ENCODE results near the gene SLC36A1.

Gene SLC36A1

DNA sequence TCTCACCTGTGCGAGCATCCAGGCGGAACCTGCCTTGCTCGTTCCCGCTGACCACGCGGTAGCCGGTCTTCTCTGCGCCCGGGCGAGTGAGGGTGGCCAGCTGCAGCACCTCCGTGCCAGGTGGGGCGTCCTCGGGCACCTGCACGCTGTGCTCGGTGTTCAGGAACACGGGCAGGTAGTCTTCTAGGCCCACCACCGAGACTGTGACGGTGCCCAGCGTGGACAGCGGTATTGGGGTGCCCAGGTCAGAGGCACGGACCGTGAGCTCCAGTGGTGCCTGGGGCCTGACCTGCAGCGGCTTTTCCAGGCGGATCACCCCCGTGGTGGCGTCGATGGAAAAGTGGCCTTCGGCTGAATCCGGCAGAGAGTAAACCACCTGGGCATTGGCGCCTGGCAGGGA, 84.2 kb downstream of the SLC36A1 start:
- DNase-seq (ENCODE audit: low read depth in 1 of 2, low spot score in 1 of 2): no peak

DNA sequence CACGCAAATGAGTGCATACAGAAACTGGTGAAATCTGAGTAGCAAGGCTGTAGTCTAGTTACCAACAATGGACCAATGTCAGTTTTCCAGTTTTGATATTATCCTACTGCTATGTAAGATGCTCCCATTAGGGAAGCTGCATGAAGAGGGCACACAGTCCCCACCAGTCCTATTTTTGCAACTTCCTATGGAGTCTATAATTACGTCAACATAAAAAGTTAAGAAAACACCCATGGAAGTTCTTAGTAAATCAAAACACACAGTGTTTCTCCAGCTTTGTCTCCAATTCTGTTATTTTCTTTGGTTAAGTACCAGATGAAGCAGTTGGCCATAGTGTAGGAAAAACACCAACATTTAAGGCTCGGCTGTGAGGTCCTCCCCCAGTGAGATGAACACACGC, 85.0 kb downstream of the SLC36A1 start:
- DNase-seq (ENCODE audit: low read depth in 1 of 2, low spot score in 1 of 2): no peak

DNA sequence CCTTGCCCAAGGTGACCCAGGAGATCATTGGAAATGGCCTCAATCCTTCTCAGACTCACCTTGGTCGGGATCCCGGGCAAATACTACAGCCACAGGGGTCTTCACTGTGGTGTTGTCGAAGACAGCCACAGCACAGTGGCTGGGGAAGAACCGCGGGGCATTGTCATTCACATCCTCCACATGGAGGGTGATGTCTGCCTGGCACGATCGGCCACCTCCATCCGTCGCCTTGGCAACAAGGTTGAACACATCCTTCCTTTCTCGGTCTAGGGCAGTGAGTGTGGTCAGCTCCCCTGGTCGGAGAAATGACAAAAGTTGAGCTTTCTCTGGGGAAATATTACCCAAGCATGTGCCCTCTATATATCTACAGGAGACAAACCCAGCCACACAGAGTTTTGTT, 86.9 kb downstream of the SLC36A1 start:
- DNase-seq (ENCODE audit: low read depth in 1 of 2, low spot score in 1 of 2): no peak

DNA sequence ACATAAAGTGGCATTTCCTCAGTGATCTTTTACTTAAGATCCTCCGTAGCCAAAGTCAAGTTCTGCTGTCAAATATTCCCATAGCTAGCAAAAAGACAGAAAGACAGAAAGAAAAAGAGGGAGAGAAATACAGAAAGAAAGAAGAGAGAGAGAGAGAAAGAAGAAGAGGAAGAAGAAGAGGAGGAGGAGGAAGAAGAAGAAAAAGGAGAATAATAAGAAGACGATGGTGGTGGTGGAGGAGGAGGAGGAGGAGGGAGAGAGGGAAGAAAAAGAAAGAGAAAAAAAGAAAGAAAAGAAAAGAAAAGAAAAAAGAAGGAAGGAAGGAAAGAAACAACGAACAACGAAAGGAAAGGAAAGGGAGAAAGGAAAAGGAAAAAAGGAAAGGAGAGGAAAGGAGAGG, 89.6 kb downstream of the SLC36A1 start:
- no peak for DNase-seq (ENCODE audit: low read depth in 1 of 2, low spot score in 1 of 2)

DNA sequence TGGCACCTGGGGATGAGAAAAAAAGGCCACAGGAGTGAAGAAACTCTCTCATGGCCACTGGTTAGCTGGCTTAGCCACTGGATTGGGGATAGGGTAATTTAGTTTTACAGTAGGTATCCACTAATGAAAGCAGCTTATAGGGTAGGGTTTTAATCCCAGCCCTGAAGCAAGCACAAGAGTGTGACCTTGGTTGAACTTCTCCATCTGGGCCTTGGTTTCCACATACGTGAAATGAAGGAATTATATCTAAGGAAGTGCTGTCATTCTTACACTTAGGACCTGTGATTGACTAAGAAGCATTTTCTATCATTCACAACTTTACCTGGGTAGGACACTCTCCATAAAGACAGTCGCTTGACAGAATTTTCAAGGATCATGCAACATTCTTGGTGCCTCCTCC, 94.2 kb downstream of the SLC36A1 start:
- DNase-seq (ENCODE audit: low read depth in 1 of 2, low spot score in 1 of 2): no peak

Measured in stimulated activated CD4-positive, alpha-beta T cell treated with anti-CD3 and anti-CD28 coated beads, Interleukin-15, amount 100 ng/mL, for 1 hour (primary cell).